Tibial nerve (tissue), 3 donors: Measurements from ENCODE around the gene DYNC2I2.

Experiments used
- POLR2A ChIP-seq, 2 donors: fragments of 450-650 bp; IDR thresholded peaks; one replicate each; pipeline ENCODE4 v1.6.1; 2017; ENCODE audit warnings: antibody characterized with exemption in 2 of 2, mild to moderate bottlenecking in 2 of 2, moderate library complexity in 2 of 2
- TF ChIP-seq, protein P1 (sequence below), 5 experiments: fragments of 200-600 bp in 3 of 5; fragments of 450-650 bp in 2 of 5; sonication (generic) in 3 of 5; IDR thresholded peaks; one replicate each; pipeline ENCODE4 v1.5.1; 2016 to 2019; ENCODE audit warnings: antibody characterized with exemption in 5 of 5, mild to moderate bottlenecking in 3 of 5, moderate library complexity in 2 of 5

DNA sequence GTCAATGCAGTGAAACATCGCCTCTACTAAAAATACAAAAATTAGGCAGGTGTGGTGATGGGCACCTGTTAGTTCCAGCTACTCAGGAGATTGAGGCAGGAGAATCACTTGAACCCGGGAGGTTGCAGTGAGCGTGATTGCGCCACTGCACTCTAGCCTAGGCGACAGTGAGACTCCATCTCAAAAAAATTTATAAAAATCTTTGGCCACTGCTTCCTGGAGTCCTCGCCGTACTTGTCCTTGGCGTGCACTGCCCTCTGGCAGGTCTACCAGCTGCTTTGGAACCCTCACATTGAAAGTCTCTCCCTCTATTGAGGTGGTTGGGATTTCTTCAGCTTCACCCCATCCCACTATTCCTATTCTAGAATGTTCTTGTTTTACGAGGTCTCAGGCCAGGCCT is 25.0 kb downstream of the DYNC2I2 start:
- TF ChIP-seq, protein P1, sequence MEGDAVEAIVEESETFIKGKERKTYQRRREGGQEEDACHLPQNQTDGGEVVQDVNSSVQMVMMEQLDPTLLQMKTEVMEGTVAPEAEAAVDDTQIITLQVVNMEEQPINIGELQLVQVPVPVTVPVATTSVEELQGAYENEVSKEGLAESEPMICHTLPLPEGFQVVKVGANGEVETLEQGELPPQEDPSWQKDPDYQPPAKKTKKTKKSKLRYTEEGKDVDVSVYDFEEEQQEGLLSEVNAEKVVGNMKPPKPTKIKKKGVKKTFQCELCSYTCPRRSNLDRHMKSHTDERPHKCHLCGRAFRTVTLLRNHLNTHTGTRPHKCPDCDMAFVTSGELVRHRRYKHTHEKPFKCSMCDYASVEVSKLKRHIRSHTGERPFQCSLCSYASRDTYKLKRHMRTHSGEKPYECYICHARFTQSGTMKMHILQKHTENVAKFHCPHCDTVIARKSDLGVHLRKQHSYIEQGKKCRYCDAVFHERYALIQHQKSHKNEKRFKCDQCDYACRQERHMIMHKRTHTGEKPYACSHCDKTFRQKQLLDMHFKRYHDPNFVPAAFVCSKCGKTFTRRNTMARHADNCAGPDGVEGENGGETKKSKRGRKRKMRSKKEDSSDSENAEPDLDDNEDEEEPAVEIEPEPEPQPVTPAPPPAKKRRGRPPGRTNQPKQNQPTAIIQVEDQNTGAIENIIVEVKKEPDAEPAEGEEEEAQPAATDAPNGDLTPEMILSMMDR (IDR thresholded peaks at IDR 0.05): no peak
- TF ChIP-seq POLR2A (IDR thresholded peaks at IDR 0.05): no peak
